Measurements from ENCODE around the gene SH2D3A. TPM values are rescaled to one million over a fixed set of nuclear protein-coding genes. Genes with fewer than 3 reads are reported as not detected.
"Not testable (repeated sequence)": the region's sequence is repeated elsewhere in the genome, so short reads cannot be mapped to it uniquely, and the experiment has no call there.

Gene SH2D3A
- total and polyA plus RNA-seq, 11 donors, result 0.08 to 0.56 (median 0.25) TPM; not detected in 6

DNA sequence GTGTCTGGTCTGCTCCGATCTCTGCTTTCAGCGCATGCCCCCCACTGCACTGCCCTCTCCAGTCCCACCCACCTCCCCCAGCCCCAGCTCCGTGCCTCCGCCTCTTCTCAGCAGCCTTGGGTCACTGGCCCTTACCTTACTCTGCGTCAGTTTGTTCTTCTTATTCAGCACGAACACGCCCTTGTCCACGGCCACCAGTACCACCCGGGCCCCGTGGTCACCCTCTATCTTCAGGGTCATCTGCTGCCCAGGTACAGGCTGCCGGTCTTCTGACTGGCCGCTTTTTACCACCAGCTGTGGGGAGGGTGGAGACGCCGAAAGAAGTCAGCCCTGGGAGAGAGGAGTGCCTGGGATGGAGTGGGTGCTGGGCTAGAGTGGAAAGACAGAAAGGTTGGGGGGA, 57.7 kb downstream of the SH2D3A start:
- DNase-seq (no peak), ATAC-seq (no peak)
- H3K4me3 ChIP-seq, result no peak overlapping the region
- no peaks in the 10 kb centered on the region for H3K4me1 ChIP-seq
- 41 to 50% (median 44%) methylated on average over 14 of the region's 14 CpGs for WGBS, 4 donors
- H3K27me3 ChIP-seq, result peaks cover 0 to 44% (median 24%) of the 10 kb centered on the region in 9 donors
- no peak overlapping the region for H3K27ac ChIP-seq
- TF ChIP-seq POLR2A (IDR thresholded peaks at IDR 0.05), result no peak
- TF ChIP-seq, protein P1, sequence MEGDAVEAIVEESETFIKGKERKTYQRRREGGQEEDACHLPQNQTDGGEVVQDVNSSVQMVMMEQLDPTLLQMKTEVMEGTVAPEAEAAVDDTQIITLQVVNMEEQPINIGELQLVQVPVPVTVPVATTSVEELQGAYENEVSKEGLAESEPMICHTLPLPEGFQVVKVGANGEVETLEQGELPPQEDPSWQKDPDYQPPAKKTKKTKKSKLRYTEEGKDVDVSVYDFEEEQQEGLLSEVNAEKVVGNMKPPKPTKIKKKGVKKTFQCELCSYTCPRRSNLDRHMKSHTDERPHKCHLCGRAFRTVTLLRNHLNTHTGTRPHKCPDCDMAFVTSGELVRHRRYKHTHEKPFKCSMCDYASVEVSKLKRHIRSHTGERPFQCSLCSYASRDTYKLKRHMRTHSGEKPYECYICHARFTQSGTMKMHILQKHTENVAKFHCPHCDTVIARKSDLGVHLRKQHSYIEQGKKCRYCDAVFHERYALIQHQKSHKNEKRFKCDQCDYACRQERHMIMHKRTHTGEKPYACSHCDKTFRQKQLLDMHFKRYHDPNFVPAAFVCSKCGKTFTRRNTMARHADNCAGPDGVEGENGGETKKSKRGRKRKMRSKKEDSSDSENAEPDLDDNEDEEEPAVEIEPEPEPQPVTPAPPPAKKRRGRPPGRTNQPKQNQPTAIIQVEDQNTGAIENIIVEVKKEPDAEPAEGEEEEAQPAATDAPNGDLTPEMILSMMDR (IDR thresholded peaks at IDR 0.05), result no peak
- H3K9me3 ChIP-seq, result no peaks in the 10 kb centered on the region
- intact Hi-C loops (cut with DNase I), result no loop called here
- peaks cover 0 to 4% (median 0%) of the 10 kb centered on the region in 9 donors for H3K36me3 ChIP-seq

DNA sequence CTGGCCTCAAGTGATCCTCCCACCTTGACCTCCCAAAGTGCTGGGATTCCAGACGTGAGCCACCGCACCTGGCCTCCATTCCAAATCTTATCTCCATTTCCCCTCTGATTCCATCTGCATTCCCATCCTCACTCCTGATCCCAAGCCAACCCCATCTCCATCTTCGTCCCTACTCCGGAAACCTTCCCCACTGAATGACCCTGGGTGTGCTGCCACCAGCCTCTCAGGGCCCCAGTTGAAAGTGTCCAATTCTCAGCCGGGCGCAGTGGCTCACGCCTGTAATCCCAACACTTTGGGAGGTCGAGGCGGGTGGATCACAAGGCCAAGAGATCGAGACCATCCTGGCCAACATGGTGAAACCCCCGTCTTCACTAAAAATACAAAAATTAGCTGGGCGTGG, 58.3 kb downstream of the SH2D3A start:
- WGBS, 4 donors, result 80 to 84% (median 83%) methylated on average over 12 of the region's 12 CpGs
- H3K36me3 ChIP-seq; intact Hi-C loops (cut with DNase I); H3K4me1 ChIP-seq; H3K27ac ChIP-seq; DNase-seq; H3K4me3 ChIP-seq; H3K9me3 ChIP-seq; ATAC-seq: not testable (repeated sequence)
- peaks cover 0 to 44% (median 24%) of the 10 kb centered on the region in 9 donors for H3K27me3 ChIP-seq

DNA sequence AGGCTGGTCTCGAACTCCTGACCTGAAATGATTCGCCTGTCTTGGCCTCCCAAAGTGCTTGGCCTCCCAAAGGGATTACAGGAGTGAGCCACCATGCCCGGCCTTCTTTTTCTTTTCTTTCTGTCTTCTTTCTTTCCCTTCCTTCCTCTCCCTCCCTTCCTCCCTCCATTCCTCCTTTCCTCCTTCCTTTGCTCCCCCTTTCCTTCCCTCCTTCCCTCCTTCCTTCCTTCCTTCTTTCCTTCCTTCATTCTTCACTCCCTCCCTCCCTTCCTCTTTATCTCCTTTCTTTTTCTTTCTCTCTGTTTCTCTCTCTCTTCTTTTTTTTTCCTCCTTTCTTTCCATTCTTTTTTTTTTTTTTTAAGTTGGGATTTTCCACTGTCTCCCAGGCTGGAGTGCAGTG, 58.9 kb downstream of the SH2D3A start:
- H3K27ac ChIP-seq, result no peak overlapping the region
- no peaks in the 10 kb centered on the region for H3K9me3 ChIP-seq
- ATAC-seq (no peak), DNase-seq (no peak)
- no peak overlapping the region for H3K4me3 ChIP-seq
- H3K4me1 ChIP-seq, result no peaks in the 10 kb centered on the region
- H3K36me3 ChIP-seq, result peaks cover 0 to 4% (median 0%) of the 10 kb centered on the region in 9 donors
- intact Hi-C loops (cut with DNase I), result no loop called here
- peaks cover 0 to 44% (median 24%) of the 10 kb centered on the region in 9 donors for H3K27me3 ChIP-seq
- WGBS, 4 donors, result 73 to 78% (median 76%) methylated on average over 3 of the region's 3 CpGs
- TF ChIP-seq, protein P1 (IDR thresholded peaks at IDR 0.05), result no peak
- no peak for TF ChIP-seq POLR2A (IDR thresholded peaks at IDR 0.05)

DNA sequence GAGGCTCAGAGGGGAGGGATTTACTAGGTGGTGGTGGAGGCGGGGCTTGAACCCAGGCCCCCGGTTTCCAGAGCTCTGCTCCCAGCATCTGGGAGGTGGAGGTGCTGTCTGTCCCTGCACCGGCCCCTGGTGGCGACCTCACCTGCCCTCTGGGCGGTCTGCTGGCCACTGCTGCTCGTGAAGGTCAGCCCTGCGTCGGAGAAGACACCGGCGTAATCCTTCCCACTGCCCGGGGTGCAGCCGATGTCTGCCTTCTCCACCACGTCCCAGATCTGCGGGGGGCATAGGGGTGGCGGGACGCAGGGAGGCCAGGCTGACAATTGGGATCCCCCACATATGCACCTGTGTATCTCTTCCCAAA, 59.6 kb downstream of the SH2D3A start:
- TF ChIP-seq, protein P1 (IDR thresholded peaks at IDR 0.05), result no peak
- no peak for TF ChIP-seq POLR2A (IDR thresholded peaks at IDR 0.05)
- no peak for ATAC-seq
- Histone ChIP-seq H3K36me3 (peaks cover 0 to 4% (median 0%) of the 10 kb centered on the region in 9 donors), H3K27me3 (peaks cover 0 to 43% (median 24%) of the 10 kb centered on the region in 9 donors), H3K4me1 (no peaks in the 10 kb centered on the region), H3K9me3 (no peaks in the 10 kb centered on the region), H3K27ac (no peak overlapping the region), H3K4me3 (no peak overlapping the region)
- no peak for DNase-seq
- intact Hi-C loops (cut with DNase I), result no loop called here
- WGBS, 4 donors, result 67 to 76% (median 73%) methylated on average over 14 to 16 of the region's 16 CpGs

GRCh38 chr19:6707011-6707657, 60.1 kb downstream of the SH2D3A start:
- no peaks in the 10 kb centered on the region for H3K4me1 ChIP-seq
- DNase-seq (no peak), ATAC-seq (no peak)
- WGBS, 4 donors, result 80 to 86% (median 84%) methylated on average over 14 to 44 of the region's 44 CpGs
- peaks cover 0 to 38% (median 24%) of the 10 kb centered on the region in 9 donors for H3K27me3 ChIP-seq
- no peak overlapping the region for H3K4me3 ChIP-seq
- H3K27ac ChIP-seq, result no peak overlapping the region
- intact Hi-C loops (cut with DNase I), result no loop called here
- no peak for TF ChIP-seq POLR2A (IDR thresholded peaks at IDR 0.05)
- TF ChIP-seq, protein P1 (IDR thresholded peaks at IDR 0.05), result no peak
- peaks cover 0 to 4% (median 0%) of the 10 kb centered on the region in 9 donors for H3K36me3 ChIP-seq
- no peaks in the 10 kb centered on the region for H3K9me3 ChIP-seq
